Pons (tissue), 1 donor: Measurements from ENCODE around the gene MACROD1.

Source experiments
- DNase-seq: peaks from one replicate; pipeline ENCODE4 v3.0.0-alpha.2; 2016; ENCODE audit warnings: low spot score

MACROD1 gene

DNA sequence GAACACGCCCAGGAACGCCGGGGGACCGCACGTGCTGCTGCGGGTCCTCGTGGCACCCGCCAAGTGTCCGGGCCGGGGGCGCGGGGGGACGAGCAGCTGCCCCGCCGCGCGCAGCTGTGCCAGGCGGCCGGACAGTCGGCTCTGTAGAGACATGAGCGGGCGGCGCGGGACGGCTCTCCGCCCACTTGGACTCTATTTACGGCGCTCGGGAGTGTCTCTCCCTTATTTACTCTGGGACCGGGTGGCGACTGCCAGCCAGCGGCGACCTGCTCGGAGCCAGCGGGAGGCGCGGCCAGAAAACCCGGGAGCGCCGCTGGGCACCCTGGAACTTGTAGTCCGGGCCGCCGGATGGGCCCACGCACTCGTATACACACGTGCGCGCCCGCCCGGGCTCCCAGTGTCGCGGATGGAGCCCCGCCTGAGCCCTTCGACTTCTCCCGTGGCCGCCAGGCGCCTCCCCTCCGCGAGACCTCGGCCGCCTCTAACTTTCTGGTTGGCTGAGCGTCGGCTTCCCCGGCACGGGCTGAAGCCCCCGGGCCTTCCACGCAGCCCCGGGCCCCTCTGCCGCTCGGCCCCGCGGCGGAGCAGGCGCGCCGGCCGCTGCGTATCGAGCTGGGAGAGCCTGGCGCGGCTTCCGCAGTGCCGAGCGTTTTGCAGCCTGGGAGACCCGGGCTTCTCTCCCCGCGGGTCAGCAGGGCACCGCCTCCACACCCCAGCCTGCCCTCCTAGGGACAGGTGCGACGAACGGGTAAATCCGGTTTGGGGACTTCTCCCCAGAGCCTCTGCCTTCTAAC lies at the start of gene MACROD1:
TSS of gene MACROD1 (minus strand) at position 272 of the 794 bp plus-strand sequence. CDS start at position 153, 119 bp downstream.
- DNase-seq, result no peak

- DNase-seq, result no peak
Measured at GRCh38 chr11:64211181-64211872, 45.4 kb upstream of the MACROD1 start.

DNA sequence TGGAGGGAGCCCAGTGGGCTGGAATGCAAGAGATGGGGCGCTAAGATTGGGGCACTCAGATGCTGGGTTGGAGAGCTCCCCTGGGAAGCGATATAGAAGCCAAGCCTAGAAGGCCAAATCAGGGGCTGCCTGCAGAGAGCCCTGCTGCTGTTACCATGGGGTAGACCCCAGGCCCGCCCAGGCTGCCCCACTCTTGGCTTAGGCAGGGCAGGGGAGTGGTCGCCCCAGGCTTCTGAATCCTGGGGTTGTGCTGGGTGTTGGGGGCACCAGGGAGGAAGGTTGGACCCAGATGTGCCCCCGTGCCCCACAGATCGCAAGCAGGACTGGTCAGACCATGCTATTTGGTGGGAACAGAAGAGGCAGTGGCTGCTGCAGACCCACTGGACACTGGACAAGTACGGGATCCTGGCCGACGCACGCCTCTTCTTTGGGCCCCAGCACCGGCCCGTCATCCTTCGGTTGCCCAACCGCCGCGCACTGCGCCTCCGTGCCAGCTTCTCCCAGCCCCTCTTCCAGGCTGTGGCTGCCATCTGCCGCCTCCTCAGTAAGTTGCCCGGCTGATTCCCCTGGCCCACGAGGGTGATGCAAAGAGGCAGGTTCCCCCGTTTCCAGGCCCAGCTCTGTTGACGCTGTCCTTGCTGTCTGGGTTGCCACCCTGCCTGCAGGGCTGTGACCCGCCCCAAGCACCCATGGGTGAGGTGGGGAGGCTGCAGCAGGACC lies 44.5 kb upstream of the MACROD1 start:
- DNase-seq, result no peak

- DNase-seq, result no peak
Measured at GRCh38 chr11:64209563-64209843, 43.6 kb upstream of the MACROD1 start.

- no peak for DNase-seq
Measured at GRCh38 chr11:64208796-64209562, 43.1 kb upstream of the MACROD1 start.

DNA sequence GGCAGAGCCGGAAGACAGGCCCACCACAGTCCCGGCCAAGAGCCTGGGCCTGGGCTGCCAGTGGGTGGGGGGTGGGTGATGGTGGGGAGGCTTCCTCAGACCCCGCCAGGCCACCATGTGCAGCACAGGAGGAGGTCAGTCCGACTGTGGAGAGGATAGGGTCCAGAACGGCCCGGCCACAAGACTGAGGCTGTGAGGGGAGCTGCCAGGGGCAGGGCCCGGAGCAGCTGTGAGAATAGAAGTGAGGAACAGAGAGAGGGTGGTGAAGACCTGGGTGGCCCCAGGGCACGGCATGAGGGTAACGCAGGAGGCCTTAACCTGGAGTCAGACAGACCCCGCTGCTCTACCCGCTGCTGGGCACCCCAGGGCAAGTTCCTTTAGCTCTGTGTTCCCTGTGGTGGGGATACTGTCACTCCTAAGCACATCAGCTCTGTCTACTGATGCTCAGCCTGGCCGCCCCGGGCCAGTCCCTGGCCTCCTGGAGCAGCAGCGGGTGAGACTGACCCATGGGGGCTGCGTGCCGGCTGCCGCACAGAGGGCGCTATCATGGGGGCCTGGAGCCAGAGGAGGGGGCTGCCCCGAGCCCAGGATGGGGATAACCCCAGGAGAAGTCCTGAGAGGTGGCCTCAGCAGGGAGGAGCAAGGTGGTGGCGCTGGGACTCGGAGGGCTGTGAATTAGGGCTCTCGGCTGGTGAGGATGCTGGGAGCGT lies 42.3 kb upstream of the MACROD1 start:
- DNase-seq, result no peak

GRCh38 chr11:64207256-64208085 lies 41.6 kb upstream of the MACROD1 start:
- DNase-seq, result no peak

DNA sequence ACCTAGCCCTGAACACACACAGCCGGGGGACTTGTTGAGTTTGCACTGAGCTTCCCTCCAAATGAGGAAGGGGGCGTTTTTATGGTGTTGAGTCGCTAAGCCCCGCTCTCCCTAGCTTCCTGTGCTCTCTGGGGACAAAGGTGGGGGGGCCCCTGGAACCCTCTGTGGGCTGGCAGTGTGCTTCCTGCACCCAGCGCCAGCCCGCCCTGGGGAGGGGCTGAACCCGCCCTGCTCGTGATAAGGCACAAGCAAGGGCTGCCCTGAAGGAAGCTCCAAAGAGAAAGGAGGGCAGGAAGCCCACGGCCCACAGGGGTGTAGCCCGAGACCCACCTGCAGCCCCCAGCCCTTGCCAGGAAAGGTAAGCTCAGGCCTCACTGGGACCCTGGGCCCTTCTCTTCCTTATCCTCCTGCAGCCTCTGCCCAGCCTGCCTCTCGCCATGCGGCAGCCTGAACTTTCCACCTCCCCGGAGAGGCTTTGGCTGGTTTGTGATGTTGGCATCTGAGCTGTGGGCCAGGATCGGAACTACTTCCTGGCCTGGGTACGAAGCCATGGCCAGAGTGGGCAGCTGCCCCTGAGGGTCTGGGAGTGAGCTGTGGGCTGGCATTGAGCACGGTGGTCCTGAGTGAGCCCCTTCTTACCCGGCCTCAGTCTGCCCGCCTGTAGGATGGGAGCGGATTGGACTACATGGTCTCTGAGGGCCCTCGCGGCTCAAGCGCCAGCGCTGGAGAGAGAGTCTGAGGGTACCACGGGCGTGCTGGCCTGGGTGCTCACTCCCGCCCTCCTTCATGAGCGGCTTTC lies 40.7 kb upstream of the MACROD1 start, which contains the start of gene FERMT3:
TSS of gene FERMT3 (plus strand) at position 265 of the 799 bp plus-strand sequence. CDS start 644 bp downstream, outside the sequence.
- DNase-seq, result no peak

- peak; percentile 95 for DNase-seq
Measured at GRCh38 chr11:64204464-64204989, 38.6 kb upstream of the MACROD1 start.

DNA sequence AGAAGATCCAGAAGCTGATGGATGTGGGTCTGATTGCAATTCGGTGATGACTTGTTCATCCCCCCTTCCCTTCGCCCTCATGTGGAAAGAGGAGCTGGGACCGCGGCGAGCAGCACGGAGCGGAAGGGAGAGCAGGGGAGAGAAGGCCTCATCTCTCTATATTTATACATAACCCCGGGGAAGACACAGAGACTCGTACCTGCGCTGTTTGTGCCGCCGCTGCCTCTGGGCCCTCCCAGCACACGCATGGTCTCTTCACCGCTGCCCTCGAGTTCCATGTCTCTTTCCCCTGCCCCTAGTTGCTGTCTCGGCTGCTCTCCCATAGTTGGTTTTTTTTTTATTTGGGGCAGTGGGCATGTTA lies 38.1 kb upstream of the MACROD1 start:
- no peak for DNase-seq

GRCh38 chr11:64203421-64204079 lies 37.6 kb upstream of the MACROD1 start:
- no peak for DNase-seq

DNA sequence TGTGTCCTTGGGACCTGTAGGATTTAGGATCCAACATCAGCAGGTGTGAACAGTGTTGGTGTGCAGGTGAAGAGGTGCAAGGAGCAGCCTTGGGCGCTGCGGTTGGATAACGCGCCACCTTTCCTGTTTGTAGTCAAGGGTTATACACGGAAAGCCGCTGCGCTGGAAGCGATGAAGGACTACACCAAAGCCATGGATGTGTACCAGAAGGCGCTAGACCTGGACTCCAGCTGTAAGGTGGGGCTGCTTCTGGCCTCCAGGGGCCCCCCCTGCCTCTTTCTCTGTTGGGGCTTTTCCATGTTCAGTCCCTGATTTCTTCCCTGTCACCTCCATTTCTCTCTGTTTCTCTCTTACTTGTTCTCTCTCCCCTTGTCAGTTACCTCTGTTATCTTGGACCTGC lies 37.1 kb upstream of the MACROD1 start:
- no peak for DNase-seq

- no peak for DNase-seq
Measured at GRCh38 chr11:64201543-64201942, 35.6 kb upstream of the MACROD1 start.

GRCh38 chr11:64198511-64198910 lies 32.6 kb upstream of the MACROD1 start:
- no peak for DNase-seq

GRCh38 chr11:64196626-64197025 lies 30.7 kb upstream of the MACROD1 start:
- no peak for DNase-seq

DNA sequence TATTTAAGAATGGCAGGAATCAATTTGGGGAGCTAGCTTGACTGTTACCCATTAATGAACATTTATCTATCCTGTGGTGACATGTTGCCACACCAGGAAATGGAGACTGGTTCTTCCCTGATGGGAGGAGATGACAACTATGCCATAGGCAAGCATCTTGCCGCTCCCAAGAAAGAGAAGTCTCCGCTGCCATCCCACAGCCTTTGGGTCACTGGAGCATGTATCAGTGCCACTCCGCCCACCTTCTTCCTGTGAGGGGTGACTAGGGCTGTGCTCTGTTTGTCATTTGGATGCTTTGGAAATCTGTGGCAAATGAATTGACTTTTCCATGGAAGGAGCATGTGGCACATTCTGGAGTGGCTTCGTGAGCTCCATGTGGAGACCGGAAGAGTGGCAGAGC lies 26.5 kb upstream of the MACROD1 start:
- DNase-seq, result no peak

GRCh38 chr11:64186492-64187165 lies 20.7 kb upstream of the MACROD1 start:
- DNase-seq, result peak; percentile 52
